Mesenchymal stem cell (in vitro differentiated cells and primary cell): ENCODE data around the gene FREM1.
A peak's percentile ranks its signal among the peaks of the same experiment; 100 is the strongest.

Source experiments
- DNase-seq: peaks from one replicate; pipeline ENCODE4 v3.0.0-alpha.2; 2013
- H2AFZ ChIP-seq: one replicate; pipeline ENCODE4 v1.6.1; 2013; ENCODE audit warnings: low read depth, mild to moderate bottlenecking, control low read depth, inconsistent platforms, low read length, moderate library complexity
- H2AK5ac ChIP-seq: 2 replicates; pipeline ENCODE4 v1.6.1; 2013; ENCODE audit warnings: low read length, moderate library complexity, mild to moderate bottlenecking, inconsistent platforms; ENCODE audit not compliant: severe bottlenecking
- H2BK120ac ChIP-seq: one replicate; pipeline ENCODE4 v1.6.1; 2013; ENCODE audit warnings: low read depth, mild to moderate bottlenecking, inconsistent platforms, low read length, moderate library complexity
- H2BK12ac ChIP-seq, 2 experiments: one replicate each; pipeline ENCODE4 v1.6.1; 2013; ENCODE audit warnings: inconsistent platforms in 2 of 2, low read length in 2 of 2, mild to moderate bottlenecking in 2 of 2, moderate library complexity in 2 of 2, control low read depth in 1 of 2
- H2BK15ac ChIP-seq: one replicate; pipeline ENCODE4 v1.6.1; 2013; ENCODE audit warnings: mild to moderate bottlenecking, low read depth, inconsistent platforms; ENCODE audit not compliant: poor library complexity, severe bottlenecking
- H2BK5ac ChIP-seq: 2 replicates; pipeline ENCODE4 v1.6.1; 2013; ENCODE audit warnings: low read depth, mild to moderate bottlenecking, low read length, control low read depth, inconsistent platforms; ENCODE audit not compliant: poor library complexity, severe bottlenecking
- H3K14ac ChIP-seq, 2 experiments: one replicate each; pipeline ENCODE4 v1.6.1; 2013; ENCODE audit warnings: inconsistent platforms in 2 of 2, low read length in 2 of 2, control low read depth in 1 of 2, mild to moderate bottlenecking in 1 of 2, moderate library complexity in 1 of 2
- H3K18ac ChIP-seq, 2 experiments: one replicate each; pipeline ENCODE4 v1.6.1; 2013; ENCODE audit warnings: inconsistent platforms in 2 of 2, low read length in 2 of 2, control low read depth in 1 of 2, low read depth in 1 of 2, mild to moderate bottlenecking in 1 of 2
- H3K23ac ChIP-seq, 2 experiments: one replicate each; pipeline ENCODE4 v1.6.1; 2013; ENCODE audit warnings: inconsistent platforms in 2 of 2, low read length in 2 of 2, mild to moderate bottlenecking in 2 of 2, moderate library complexity in 2 of 2, control low read depth in 1 of 2
- H3K27ac ChIP-seq: 2 replicates; pipeline ENCODE4 v1.5.1; 2013; ENCODE audit warnings: mild to moderate bottlenecking, moderate library complexity, low read length, control low read depth, inconsistent platforms; ENCODE audit not compliant: poor library complexity, severe bottlenecking
- H3K27me3 ChIP-seq, 2 experiments: 2 replicates each; pipeline versions ENCODE4 v1.6.1 to v1.7.0; 2013; ENCODE audit warnings: low read length in 2 of 2, mild to moderate bottlenecking in 2 of 2, moderate library complexity in 2 of 2, control low read depth in 1 of 2, inconsistent platforms in 1 of 2; ENCODE audit not compliant: control insufficient read depth in 1 of 2, insufficient read depth in 1 of 2
- H3K36me3 ChIP-seq, 2 experiments: 2 replicates each; pipeline versions ENCODE4 v1.6.1 to v1.7.0; 2013; ENCODE audit warnings: low read length in 2 of 2, control low read depth in 1 of 2, inconsistent platforms in 1 of 2, low read depth in 1 of 2, mild to moderate bottlenecking in 1 of 2; ENCODE audit not compliant: insufficient read depth in 2 of 2, control insufficient read depth in 1 of 2
- H3K4ac ChIP-seq, 2 experiments: one replicate each; pipeline ENCODE4 v1.6.1; 2013; ENCODE audit warnings: inconsistent platforms in 2 of 2, low read length in 2 of 2, mild to moderate bottlenecking in 2 of 2, moderate library complexity in 2 of 2, control low read depth in 1 of 2, low read depth in 1 of 2
- H3K4me1 ChIP-seq: 2 replicates; pipeline ENCODE4 v1.6.1; 2013; ENCODE audit warnings: low read depth, low read length, control low read depth; ENCODE audit not compliant: control insufficient read depth, insufficient read depth
- H3K4me2 ChIP-seq: 2 replicates; pipeline ENCODE4 v1.6.1; 2013; ENCODE audit warnings: low read length, mild to moderate bottlenecking, inconsistent platforms; ENCODE audit not compliant: poor library complexity, severe bottlenecking
- H3K4me3 ChIP-seq, 2 experiments: 2 replicates each; pipeline versions ENCODE4 v1.5.1 to v1.7.0; 2013; ENCODE audit warnings: low read length in 2 of 2, mild to moderate bottlenecking in 2 of 2, control low read depth in 1 of 2, low read depth in 1 of 2; ENCODE audit not compliant: insufficient read depth in 1 of 2
- H3K79me1 ChIP-seq: replicated peaks from 2 replicates; pipeline ENCODE4 v1.6.1; 2013; ENCODE audit warnings: mild to moderate bottlenecking, control low read depth, low read length, inconsistent platforms; ENCODE audit not compliant: poor library complexity, severe bottlenecking
- H3K9ac ChIP-seq: 2 replicates; pipeline ENCODE4 v1.7.0; 2013; ENCODE audit warnings: mild to moderate bottlenecking, low read length, moderate library complexity
- H3K9me3 ChIP-seq: 2 replicates; pipeline ENCODE4 v1.7.0; 2013; ENCODE audit warnings: mild to moderate bottlenecking, low read length; ENCODE audit not compliant: control insufficient read depth
- H4K8ac ChIP-seq: one replicate; pipeline ENCODE4 v1.6.1; 2013; ENCODE audit warnings: inconsistent platforms, mild to moderate bottlenecking, low read length, moderate library complexity
- H4K91ac ChIP-seq: one replicate; pipeline ENCODE4 v1.6.1; 2013; ENCODE audit warnings: mild to moderate bottlenecking, low read length, inconsistent platforms
- WGBS: methylation state at CpG from one replicate; pipeline ENCODE4 v1.1.7; 2013; ENCODE audit warnings: mixed read lengths; 5-methylcytosine and 5-hydroxymethylcytosine counted together

Gene FREM1

DNA sequence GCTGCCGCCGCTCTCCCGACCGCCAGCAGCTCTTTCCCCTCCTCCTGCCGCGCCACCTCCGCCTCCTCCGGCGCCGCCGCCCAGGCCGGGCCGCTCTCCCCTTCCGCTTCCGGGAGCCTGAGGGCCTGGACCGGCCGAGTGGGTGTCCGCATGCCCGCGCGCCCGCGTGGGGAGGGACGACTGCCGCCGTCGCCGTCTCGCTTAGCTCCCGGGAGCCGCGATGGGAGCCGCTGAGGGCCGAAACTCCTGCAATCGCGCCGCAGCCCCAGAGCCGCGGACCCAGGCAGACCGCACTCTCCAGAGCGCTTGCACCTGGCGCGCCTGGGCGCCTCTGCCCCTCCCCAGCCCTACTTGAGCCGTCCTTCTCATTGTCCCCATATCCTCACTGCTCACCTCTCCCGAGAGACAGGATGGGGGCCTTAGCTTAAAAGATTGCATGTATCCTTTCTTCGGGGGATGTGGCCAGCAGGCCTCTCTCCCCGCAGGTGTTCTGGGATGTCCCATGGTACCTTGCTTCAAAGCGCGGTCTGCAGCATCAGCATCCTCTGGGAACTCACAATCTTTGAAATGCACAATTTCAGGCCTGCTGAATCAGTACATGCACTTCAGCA is 216.9 kb downstream of the FREM1 start, which contains the start of gene ZDHHC21:
TSS of gene ZDHHC21 (minus strand) at position 182 of the 611 bp plus-strand sequence. CDS start 19,092 bp downstream, outside the sequence.
- Histone ChIP-seq H3K4me2 (peak within 1 kb of the TSS; percentile 96), H3K36me3 (peaks cover 5 to 15% of the 10 kb centered on the region in 2 experiments), H3K9me3 (no peaks in the 10 kb centered on the region), H4K8ac (peak within 1 kb of the TSS; percentile 84), H3K9ac (peak within 1 kb of the TSS; percentile 79), H3K27me3 (peaks cover 13 to 16% of the 10 kb centered on the region in 2 experiments), H3K23ac (peak within 1 kb of the TSS in 1 of 2 experiments; percentile 54), H3K4me1 (peaks cover 3% of the 10 kb centered on the region), H2AK5ac (no peak within 1 kb of the TSS), H2BK5ac (no peak within 1 kb of the TSS), H3K14ac (peak within 1 kb of the TSS in 1 of 2 experiments; percentile 94), H3K79me1 (peaks cover 11% of the 10 kb centered on the region), H3K27ac (no peak within 1 kb of the TSS), H2BK120ac (peak within 1 kb of the TSS; percentile 15), H2BK12ac (no peak within 1 kb of the TSS), H3K4ac (peak within 1 kb of the TSS; percentile 22 to 80), H2AFZ (peak within 1 kb of the TSS; percentile 98), H4K91ac (peak within 1 kb of the TSS; percentile 18), H3K4me3 (peak within 1 kb of the TSS; percentile 79 to 94), H3K18ac (peak within 1 kb of the TSS; percentile 71 to 72), H2BK15ac (no peak within 1 kb of the TSS)
- peak; percentile 44 for DNase-seq
- WGBS = 2% methylated on average over 42 of the region's 50 CpGs

DNA sequence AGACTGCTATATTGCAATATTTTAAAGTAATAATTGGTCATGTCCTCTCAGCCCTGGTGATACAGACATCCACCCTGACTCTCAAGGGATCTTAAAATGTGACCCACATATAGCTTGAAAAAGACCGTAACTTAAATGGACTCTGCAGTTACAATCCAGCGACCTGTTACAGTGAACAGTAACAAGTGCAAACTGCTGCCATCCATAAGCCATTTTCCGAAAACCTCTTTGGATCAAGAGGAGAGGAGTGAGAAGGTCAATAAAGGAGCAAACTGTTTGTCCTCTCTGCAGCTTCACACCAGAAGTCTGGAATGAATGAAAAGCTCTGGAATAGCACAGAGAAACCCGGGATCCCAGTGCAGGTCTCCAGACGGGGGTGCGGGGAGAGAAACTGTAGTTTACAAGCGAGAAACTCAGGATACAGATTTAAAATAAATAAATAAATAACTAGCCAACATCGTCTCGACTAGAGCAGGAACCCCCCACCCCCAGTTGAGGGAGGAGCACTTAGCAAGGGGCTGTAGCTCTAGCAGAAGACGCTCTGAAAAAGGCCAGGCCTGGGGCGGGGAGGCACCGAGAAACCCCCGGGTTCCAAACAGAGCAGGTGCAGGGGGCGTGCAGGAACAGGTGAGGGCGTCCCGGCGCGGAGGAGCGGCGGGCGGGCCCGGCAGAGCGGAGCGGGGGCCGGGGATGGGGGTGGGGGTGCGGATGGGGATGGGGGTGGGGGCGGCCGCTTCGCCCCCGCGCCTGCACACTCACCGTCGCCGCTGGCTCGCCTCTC is 217.6 kb downstream of the FREM1 start:
- H2AK5ac ChIP-seq = no peak overlapping the region
- H3K14ac ChIP-seq = peak overlapping the region in 1 of 2 experiments; percentile 94
- peaks cover 7 to 15% of the 10 kb centered on the region in 2 experiments for H3K36me3 ChIP-seq
- no peak overlapping the region for H2BK12ac ChIP-seq
- no peaks in the 10 kb centered on the region for H3K9me3 ChIP-seq
- H2BK5ac ChIP-seq = no peak overlapping the region
- peak; percentile 30 for DNase-seq
- H3K9ac ChIP-seq = peak overlapping the region; percentile 79
- peak overlapping the region; percentile 79 to 94 for H3K4me3 ChIP-seq
- H3K27me3 ChIP-seq = peaks cover 12 to 13% of the 10 kb centered on the region in 2 experiments
- peaks cover 3% of the 10 kb centered on the region for H3K4me1 ChIP-seq
- H2AFZ ChIP-seq = peak overlapping the region; percentile 98
- peak overlapping the region; percentile 96 for H3K4me2 ChIP-seq
- peak overlapping the region; percentile 15 for H2BK120ac ChIP-seq
- no peak overlapping the region for H2BK15ac ChIP-seq
- WGBS = 17% methylated on average over 6 of the region's 35 CpGs
- H3K23ac ChIP-seq = no peak overlapping the region
- no peak overlapping the region for H4K91ac ChIP-seq
- peak overlapping the region in 1 of 2 experiments; percentile 22 for H3K4ac ChIP-seq
- peak overlapping the region in 1 of 2 experiments; percentile 71 for H3K18ac ChIP-seq
- H3K27ac ChIP-seq = no peak overlapping the region
- H4K8ac ChIP-seq = peak overlapping the region; percentile 84
- H3K79me1 ChIP-seq = peaks cover 14% of the 10 kb centered on the region

DNA sequence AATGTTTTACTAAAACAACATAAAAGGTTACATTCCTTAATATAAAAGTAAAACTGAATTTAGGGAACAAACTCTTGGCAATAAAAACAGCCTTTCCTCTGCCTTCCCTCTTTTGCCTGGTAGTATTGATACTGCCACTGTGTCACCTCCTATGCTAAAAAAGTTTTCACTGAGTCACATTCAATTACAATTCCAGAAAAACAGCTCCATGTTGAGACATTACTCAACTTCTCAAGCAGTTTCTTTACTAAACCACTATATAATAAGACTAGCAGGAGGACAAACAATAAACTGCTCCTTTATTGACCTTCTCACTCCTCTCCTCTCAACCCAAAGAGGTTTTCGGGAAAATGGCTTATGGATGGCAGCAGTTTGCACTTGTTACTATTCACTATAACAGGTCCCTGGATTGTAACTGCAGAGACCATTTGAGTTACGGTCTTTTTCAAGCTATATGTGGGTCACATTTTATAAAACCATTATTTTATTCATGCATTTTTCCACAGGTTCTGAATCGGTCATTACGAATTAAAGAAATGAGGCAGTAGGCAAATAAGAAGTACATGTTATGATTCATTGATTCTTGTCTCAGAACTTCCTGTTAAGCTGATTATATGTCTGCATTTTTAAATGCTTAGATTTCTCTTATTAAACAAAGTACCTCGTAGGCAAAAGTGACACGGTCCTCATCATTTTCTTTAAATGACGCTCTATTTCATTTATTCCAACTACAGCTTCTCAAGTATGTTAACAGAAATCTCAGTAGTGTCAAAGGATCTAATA is 219.1 kb downstream of the FREM1 start:
- peaks cover 0 to 3% of the 10 kb centered on the region in 2 experiments for H3K27me3 ChIP-seq
- no peak overlapping the region for H2BK120ac ChIP-seq
- H3K79me1 ChIP-seq = peaks cover 14% of the 10 kb centered on the region
- no peak overlapping the region for H3K23ac ChIP-seq
- H2BK5ac ChIP-seq = no peak overlapping the region
- no peak overlapping the region for H4K91ac ChIP-seq
- WGBS = 90% methylated on average over 1 of the region's 7 CpGs
- H2AFZ ChIP-seq = no peak overlapping the region
- H3K18ac ChIP-seq = no peak overlapping the region
- H2AK5ac ChIP-seq = no peak overlapping the region
- H3K36me3 ChIP-seq = peaks cover 7 to 15% of the 10 kb centered on the region in 2 experiments
- no peak overlapping the region for H2BK12ac ChIP-seq
- H3K27ac ChIP-seq = no peak overlapping the region
- no peaks in the 10 kb centered on the region for H3K9me3 ChIP-seq
- H3K4me1 ChIP-seq = peaks cover 3% of the 10 kb centered on the region
- H3K4ac ChIP-seq = no peak overlapping the region
- H2BK15ac ChIP-seq = no peak overlapping the region
- H3K9ac ChIP-seq = no peak overlapping the region
- H3K14ac ChIP-seq = no peak overlapping the region
- DNase-seq = peak; percentile 7
- no peak overlapping the region for H3K4me3 ChIP-seq
- H4K8ac ChIP-seq = no peak overlapping the region
- no peak overlapping the region for H3K4me2 ChIP-seq
